GM18873 (cell line): ENCODE results near the gene LAGE3.

Experiments
- ATAC-seq: cut with Tn5 transposase; IDR thresholded peaks from one replicate; pipeline ENCODE4 v1.9.1; 2021; ENCODE audit warnings: mild to moderate bottlenecking, moderate library complexity, moderate number of reproducible peaks; ENCODE audit not compliant: unreplicated experiment, low FRiP score

Gene LAGE3, protein sequence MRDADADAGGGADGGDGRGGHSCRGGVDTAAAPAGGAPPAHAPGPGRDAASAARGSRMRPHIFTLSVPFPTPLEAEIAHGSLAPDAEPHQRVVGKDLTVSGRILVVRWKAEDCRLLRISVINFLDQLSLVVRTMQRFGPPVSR

DNA sequence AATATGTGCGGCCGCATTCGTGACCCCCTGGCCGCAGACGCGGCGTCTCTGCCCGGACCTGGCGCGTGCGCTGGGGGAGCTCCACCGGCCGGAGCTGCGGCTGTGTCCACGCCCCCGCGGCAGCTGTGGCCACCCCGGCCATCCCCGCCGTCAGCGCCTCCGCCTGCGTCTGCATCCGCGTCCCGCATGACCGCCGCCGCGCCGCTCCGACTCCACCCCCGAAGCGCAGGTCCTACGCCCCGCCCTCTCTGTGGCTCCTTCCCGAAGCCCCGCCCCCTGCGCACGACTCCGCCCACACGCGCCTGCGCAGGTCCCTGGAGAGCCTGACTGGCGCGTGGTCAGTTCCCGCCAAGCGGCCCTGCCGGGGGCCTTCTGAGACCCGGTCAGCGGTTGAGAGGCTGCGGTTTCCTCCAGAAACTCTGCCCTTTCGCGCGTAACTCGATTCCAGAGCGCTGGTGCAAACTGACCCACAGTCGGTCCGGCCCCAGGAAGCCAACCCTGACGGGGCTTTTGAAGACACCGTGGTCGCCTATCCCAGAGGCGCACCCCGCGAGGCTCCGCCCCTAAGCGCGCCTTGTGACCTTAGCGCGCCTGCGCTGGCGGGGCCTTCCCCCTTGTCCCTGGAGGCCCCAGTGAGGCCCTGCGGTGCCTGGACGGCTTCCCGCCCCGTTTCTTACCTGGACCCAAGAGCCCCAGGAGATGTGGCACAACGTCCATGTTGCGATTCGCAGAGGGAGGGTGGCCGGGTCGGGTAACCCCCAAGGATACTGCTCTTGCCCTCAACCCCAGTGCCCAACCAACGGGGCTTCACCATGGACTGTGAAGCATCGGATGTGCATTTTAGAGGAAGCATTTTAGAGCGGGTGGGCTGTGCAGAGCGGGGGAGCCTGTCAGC is at the start of gene LAGE3:
Gene LAGE3 (minus strand): TSS at position 554 of the 895 bp plus-strand sequence. CDS start 366 bp downstream, at position 188.
- ATAC-seq: peak; percentile 75

DNA sequence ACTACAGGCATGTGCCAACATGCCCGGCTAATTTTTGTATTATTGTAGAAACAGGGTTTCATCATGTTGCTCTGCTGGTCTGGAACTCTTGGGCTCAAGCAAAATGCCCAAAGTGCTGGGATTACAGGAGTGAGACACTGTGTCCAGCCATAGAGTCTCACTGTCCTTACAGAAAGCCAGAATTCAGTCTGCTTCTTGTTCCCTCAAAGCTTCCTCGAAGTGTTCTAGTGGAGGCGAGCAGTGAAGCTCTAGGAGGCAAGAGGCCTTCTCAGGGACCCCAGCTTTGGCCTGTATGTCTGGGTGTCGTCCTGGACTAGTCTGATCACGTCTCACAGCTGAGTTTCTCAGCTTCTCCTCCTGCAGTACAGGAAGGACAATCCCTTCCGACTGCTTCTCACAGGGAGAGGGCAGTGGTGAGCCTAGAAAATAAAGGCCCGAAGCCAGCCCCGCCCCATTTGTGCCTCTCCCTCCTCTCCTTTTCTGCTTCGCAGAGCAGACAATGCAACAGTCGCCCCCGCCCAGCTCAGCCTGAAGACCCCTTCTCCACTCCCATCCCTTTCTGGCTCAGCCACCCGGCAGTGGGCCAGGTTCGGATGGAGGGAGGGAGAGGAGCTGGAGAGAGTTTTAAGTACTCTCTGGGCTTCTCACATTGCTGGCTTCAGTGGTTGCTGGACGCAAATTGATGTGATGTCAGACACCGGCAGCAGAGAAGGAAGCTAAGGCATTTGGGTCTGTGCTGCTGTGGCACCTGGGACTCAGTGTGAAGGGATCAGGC is 48.0 kb upstream of the LAGE3 start:
- peak; percentile 46 for ATAC-seq

DNA sequence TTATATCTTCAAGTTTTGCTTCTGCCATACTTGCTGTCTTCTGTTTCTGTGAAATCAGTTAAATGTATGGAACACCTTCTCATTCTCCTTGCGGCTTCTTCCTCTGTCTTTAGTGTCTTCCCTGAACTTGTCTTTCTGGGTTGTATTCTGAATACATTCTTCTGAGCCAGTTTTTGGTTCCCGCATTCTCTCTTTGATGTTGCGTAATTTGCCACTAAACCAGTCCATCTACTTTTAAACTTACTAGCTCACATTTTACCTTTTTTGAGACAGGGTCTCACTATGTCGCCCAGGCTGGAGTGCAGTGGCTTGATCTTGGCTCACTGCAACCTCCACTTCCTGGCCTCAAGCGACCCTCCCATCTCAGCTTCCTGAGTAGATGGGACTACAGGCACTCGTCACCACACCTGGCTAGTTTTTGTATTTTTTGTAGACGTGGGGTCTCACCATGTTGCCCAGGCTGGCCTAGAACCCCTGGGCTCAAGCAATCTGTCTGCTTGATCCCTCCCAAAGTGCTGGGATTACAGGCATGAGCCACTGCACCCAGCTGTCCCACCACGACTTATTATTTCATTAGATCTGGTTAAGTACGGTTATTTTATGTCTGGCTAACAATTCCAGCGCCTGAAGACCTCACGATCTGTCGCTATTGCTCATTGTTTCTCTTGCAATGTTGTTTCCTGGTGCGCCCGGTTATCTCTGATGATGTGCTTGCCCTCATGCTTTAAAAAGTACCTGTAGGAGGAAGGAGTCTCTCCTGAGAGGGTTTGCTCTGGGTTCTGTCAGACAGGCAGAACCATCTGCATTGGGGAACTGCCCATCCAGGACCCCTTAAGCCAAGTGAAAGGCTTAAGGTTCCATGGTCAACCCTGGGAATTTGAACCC is 46.8 kb upstream of the LAGE3 start:
- no peak for ATAC-seq

DNA sequence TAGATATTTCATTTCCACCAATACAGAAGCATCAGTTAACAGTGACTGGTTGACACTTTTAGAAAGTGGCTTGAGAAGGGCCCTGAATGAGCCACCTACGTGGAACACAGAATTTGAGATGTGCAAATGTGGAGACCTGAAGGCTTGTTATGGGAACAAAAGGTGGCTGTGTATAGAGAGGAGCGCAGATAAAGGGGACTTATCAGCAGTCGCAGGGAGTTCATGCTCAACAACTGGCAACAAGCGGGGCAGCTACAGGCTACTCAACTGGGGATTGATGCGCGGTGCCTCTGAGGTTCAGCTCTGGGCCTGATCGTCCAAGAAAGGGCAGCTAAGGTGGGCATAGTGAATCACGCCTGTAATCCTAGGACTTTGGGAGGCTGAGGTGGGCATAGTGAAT is 40.3 kb upstream of the LAGE3 start:
- no peak for ATAC-seq

DNA sequence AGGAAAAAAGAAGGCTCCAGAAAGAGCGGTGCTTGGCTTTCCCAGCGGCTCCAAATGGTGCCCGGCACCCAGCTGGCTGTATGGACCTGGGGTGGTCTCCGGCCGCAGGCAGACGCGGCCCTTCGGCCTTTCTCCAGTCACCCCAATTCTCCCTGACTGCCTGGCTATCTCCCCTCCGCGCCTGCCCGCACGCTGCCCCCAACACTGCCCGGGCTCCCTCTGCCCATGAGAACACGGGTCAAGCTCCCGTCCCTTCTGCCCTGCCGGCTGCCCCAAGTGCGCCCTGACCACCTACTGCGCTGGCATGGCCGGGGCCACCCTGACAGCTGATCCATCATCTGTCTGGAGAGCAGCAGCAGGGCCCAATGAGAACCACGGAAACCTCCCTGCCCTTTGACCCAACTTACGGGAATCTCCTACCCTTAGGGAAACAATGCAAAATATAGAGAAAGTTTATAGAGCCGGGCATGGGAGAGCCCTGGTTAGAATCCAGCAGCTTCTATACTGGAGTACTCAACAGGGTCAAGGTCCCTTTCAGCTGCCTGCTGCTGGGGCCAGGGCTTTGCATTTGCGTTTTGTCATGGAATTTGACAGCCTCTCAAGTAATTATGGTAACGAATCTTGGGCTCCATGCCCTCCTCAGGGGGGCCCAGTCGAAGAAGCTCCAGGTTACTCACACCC is 38.2 kb upstream of the LAGE3 start:
- ATAC-seq: no peak

DNA sequence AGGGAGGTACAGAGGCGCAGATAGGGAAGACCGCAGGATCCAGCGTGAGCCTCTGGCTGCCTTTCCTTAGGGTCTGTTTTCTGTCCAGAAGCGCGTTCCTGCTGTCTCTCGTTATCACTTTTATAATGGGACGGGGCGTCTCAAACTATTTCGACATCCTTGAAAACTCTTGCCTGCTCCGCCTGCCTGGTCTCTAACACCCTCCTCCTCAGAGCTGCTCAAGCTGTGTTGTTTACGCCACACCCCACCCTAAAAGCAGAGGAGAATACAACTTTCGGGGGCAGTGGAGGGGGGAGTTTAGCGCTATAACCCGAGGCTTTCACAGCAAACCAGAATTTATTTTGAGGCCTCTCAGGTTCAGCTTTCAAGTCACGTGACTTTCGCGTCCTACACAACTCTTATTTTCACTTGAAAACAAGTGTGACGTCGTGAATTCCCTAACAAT is 37.6 kb upstream of the LAGE3 start:
- peak; percentile 7 for ATAC-seq

DNA sequence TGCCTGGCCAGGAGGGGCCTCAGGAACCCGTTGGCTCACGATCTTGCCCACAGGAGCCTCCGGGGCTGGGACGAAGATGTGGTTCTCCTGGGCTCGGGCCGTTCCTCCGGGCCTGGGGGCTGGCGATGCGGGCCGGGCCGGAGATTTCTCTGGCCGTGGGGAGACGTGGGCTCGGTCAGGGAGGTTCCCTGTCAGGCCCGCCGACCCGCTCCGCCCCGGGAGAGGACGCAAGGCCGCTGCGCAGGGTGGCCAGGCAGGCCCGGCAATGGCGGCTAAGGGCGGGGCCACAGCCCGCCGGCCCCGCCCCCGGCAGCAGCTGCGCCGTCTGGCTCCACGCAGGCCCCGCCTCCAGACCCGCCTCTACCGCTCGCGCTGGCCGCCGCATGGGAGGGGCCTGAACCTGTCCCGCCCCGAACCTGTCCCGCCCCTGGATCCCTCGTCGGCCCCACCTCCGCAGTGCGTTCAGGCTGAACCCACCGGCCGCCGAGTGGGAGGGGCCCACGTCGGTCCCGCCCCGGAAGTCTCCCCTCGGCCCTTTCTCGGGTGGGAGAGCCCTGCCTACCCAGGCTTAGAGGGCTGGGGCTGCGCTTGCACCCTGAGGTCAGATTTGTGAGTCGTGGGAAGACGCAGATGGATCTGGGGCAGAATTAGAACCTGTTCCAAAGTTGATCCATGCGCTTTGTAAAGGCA is 37.0 kb upstream of the LAGE3 start, which contains the start of gene FAM3A:
Gene FAM3A (minus strand): TSS at position 267 of the 690 bp plus-strand sequence. CDS start 460 bp downstream, outside the sequence.
- peak; percentile 69 for ATAC-seq

DNA sequence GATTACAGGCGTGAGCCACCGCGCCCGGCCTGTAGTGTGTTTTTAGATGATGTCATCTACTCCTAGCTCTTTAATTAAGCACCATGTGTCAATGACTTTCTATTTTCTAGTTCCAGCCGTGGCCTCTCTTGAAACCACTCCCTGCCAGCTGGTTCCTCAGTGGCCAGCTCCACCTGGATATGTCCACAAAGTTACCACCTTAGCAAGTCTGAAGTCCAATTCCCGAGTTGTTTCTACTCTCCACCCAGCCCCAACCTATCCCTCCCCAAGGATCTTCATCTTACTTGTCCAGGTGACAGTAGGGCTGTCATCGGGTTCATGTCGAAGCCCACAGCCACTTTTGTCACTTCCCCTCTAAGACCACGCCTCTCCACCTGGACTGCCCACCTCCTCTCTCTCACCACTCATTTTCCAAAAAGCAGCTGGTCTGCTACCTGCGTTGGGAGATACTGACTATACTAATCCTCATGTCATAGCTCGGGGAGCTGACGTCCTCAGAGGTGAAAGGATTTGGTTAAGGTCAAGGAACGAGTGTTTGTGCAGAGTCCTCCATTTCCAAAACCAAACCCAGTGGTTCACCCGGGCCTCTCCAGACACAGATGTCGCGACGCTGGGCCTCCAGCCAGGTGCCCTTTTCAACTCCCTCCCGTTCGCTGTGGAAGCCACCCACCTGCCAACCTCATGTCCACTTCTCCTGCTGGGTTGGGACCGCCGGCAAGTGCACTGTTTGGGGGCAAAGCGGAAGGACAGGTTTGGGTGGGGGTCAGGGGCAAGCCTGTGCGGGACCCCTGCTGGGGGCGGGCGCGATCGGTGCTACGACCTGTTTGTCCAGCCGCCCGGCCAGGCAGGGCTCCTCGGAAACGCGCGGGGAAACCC is 36.2 kb upstream of the LAGE3 start:
- no peak for ATAC-seq

DNA sequence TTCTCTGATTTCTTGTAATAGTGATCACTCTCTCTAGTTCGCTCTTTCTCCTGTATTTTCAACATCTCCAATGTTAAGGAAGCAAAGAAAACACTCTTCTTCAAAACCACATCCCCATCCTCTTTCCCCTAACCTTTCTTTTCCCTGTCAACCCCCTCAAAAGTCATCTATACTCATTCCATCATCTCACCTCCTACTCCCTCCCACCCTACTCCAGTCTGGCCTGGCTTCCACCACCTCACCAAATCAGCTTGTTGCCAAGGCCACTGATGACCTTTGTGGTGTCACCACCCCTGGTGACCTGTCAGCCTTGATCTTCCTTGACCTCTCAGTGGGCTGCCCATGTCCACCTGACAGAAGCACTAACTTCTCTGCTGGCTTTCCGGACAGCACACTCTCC is 34.6 kb upstream of the LAGE3 start:
- no peak for ATAC-seq

DNA sequence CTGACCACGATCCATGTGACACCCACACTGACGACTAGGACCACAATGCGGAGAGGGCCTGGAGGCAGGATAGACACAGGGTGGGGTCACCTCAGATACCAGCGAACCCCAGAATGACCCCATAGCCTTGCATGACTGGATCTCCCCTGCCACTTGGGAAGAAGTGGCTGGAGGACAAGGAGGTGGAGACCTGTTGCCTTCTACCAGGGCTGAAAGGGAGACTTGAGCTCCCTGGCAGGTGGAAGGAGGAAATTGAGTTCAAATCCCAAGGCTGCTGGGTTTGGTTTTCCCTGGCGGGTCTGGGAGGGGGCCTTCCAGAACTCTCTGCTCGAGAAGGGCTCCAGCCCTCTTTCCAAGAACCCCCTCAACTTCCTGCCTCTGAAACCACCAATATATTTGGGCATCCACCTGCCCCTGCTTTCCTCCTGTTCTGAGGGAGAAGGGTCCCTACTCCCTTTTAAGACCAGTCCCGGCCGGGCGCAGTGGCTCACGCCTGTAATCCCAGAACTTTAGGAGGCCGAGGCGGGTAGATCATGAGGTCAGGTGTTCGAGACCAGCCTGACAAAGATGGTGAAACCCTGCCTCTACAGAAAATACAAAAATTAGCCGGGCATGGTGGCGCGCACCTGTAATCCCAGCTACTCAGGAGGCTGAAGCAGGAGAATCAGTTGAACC is 33.9 kb upstream of the LAGE3 start:
- ATAC-seq: no peak

DNA sequence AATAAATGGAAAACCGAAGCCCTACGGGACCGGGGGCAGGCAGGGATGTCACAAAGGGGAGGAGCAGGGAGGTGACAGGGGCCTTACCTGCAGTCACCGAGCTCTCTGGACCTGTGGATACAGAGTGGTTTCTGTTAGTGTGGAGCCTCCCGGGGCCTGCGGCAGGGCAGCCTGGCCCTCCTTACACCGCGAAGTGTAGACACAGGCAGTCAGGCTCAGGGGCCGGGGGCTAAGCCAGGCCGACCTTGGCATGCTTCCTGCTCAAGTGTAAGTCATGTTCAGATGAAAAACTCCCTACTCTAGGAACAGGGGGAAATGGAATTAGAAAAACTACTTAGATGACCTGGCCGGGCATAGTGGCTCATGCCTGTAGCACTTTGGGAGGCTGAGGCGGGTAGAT is 32.7 kb upstream of the LAGE3 start:
- no peak for ATAC-seq

DNA sequence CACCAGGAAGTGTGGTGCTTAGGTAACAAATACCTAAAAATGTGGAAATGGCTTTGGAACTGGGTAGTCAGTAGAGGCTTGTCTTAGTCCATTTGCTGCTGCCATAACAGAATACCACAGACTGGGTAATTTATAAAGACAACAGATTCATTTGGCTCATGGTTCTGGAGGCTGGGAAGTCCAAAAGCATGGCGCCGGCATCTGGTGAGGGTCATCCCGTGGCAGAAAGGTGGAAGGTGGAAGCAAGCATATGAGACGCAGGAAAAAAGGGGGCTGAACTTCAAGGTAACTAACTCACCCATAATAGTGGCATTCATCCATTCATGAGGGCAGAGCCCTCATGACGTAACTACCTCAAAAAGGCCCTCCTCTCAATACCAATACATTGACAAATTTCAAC is 30.4 kb upstream of the LAGE3 start:
- ATAC-seq: no peak

DNA sequence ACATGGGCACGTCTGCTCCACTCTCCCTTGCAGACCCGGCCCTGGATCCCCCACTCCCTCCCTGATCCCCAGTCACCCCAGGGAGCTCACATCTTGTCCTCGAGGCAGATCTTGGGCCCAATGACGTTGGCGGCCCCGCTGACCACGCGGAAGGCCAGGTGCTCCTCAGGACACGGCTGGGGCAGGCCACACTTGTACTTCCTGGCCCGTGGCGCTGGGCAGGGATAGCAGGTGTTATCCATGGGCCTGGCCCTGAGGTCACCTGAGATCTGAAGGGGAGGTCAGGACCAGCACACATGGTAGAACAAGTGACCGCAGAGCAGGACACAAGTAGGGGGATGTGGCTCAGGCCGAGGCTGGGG is 29.3 kb upstream of the LAGE3 start:
- ATAC-seq: no peak

DNA sequence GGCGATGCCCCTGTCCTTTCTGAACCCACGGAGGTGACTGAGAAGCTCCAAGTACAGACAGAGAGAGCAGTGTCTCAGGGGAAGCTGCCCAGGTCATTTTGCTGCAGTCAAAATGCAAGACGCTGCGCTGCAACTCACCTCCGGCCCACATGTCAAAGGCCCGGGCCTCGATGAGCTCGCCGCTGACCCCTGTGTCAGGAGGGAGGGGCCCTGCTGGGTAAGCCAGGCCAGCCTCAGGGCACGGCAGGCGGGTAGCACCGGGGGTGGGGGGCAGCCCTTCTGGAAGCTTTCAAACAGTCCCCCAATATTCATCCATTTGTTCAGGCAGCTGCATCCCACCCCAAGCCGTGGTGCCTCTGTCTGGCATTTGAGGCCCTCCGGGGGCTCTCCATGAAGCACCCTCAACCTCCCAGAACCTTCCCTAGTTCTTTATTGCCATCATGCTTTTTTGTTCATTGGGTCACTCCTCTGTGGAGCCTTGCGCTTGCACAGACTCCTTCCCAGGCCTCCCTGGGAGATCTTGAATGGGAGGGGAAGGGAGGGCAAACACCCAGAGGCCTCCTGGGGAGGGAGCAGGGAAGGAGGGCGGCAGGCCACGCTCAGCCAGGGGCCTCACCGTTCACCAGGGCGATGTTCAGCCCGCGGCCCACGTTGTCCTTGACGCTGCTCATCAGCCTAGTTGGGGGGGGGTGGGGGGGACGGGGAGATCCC is 28.7 kb upstream of the LAGE3 start:
- ATAC-seq: no peak

DNA sequence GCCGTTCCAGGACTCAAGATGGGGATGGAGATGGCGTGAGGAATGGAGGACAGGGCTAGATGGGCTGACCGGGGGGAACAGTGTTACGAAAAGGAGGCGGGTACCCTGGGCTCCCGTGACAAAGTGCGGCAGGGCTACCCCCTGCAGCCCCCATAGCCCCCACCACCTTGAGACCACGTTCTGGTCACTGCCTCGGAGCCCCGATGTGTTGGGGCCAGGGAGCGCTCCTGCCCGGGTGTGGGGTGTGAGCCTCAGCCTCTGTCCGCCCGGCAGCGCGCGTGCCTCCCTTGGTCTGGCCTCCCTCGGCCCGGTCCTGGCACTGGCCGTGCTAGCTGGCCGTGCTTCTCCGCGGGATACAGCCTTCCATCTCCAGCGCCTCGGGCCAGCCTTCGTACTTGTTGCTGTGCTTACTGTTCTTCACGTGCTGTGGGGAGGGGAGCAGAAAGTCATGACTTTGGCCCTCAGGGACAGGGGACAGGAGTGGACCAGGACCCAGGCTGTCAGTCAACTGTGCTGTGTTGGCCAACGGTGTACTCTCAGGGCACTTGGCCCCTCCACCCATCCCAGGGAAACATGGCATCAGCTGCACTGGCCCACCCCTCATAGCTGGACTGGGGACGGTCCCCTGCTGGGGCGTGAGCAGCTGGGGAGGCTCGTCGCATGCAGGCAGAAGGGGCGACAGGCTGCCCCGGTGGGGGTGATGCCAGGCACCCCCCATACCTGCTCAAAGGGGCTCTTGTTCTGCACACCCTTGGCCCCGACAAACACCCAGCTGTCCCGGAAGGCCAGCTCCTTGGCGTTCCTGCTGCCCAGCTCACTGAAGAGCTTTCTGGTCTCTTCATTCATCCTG is 27.6 kb upstream of the LAGE3 start:
- ATAC-seq: no peak

DNA sequence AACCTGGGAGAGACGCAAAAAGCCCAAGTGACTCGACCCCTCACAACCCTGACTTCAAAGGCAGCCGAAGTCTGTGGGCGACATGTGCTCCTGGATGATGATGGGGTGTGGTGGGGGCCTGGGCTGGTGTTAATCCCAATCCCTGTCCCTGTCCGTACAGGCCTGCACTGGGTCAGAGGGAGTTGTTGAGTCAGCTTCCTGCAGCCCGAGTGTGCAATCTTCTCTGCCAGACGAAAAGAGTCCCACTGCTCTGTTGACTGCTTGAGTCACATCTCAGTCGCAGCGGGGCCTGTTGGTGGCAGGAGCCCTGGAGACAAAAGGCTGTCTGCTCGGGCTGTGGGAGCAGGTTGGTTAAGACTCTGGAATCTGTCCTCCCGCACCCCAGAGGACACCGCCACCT is 26.7 kb upstream of the LAGE3 start:
- ATAC-seq: no peak
